WTC11 (cell line): ENCODE measurements around the gene IPO4.

Source experiments
- CTCF ChIP-seq: fragments of 200-600 bp; IDR thresholded peaks from 2 replicates; pipeline ENCODE4 v1.8.0; 2022; ENCODE audit warnings: antibody characterized with exemption
- TF ChIP-seq, protein P1 (sequence below): sonication (generic); formaldehyde crosslinking; IDR thresholded peaks from 2 replicates; pipeline ENCODE4 v1.8.1; 2022; ENCODE audit warnings: mild to moderate bottlenecking, moderate library complexity, missing genetic modification reagents

- TF ChIP-seq, protein P1, sequence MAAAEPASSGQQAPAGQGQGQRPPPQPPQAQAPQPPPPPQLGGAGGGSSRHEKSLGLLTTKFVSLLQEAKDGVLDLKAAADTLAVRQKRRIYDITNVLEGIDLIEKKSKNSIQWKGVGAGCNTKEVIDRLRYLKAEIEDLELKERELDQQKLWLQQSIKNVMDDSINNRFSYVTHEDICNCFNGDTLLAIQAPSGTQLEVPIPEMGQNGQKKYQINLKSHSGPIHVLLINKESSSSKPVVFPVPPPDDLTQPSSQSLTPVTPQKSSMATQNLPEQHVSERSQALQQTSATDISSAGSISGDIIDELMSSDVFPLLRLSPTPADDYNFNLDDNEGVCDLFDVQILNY = no peak
- no peak for TF ChIP-seq CTCF
These were observed 55.6 kb downstream of the IPO4 start for GRCh38 chr14:24132976-24133375.
